Bladder microvascular endothelial cell (primary cell): Measurements from ENCODE around the gene LMNB1. TPM values are rescaled to one million over a fixed set of nuclear protein-coding genes. Genes with fewer than 3 reads are reported as not detected.

Experiments
- total RNA-seq: library from RNA; depleted of rRNA; stranded (reverse); fragments of >200 nt; gene quantifications from 2 replicates; pipeline ENCODE4 v1.2.3, GENCODE V29; 2014

LMNB1 gene
- total RNA-seq: 70.4 and 89.0 TPM in 2 replicates

GRCh38 chr5:126776499-126777256 is at the start of gene LMNB1:
TSS of gene LMNB1 (plus strand) at chr5:126777136. CDS start at chr5:126777509, 373 bp downstream.

Other genes starting within 250 kb of the LMNB1 start
- gene ALDH7A1, start 181.9 kb upstream of the LMNB1 start, total RNA-seq: 26.2 and 36.3 TPM in 2 replicates
- gene PHAX, start 176.2 kb upstream of the LMNB1 start, total RNA-seq: 30.8 and 46.7 TPM in 2 replicates